ENCODE results near the gene ZFC3H1.

The ZFC3H1 gene

GRCh38 chr12:71610031-71610795 lies 53.4 kb downstream of the ZFC3H1 start:
- Histone ChIP-seq H3K4me1 (no peaks in the 10 kb centered on the region), H3K79me2 (no peaks in the 10 kb centered on the region), H3K9ac (no peak overlapping the region), H3K36me3 (ENCODE audit: control insufficient read depth, insufficient read depth, low read length) (no peaks in the 10 kb centered on the region), H2AFZ (no peak overlapping the region), H3K4me3 (ENCODE audit: low read depth, low read length) (no peak overlapping the region), H3K27me3 (ENCODE audit: control insufficient read depth, insufficient read depth, low read length) (no peaks in the 10 kb centered on the region), H3K27ac (no peak overlapping the region), H3K9me3 (ENCODE audit: control insufficient read depth, low read length) (no peaks in the 10 kb centered on the region), H3K4me2 (ENCODE audit: low read length) (no peak overlapping the region)
- TF ChIP-seq CTCF (IDR thresholded peaks at IDR 0.05), result no peak

- no peak overlapping the region for H2AFZ ChIP-seq
- no peak overlapping the region for H3K9ac ChIP-seq
- TF ChIP-seq CTCF (IDR thresholded peaks at IDR 0.05), result no peak
- no peak overlapping the region for H3K4me3 ChIP-seq (ENCODE audit: low read depth, low read length)
- no peaks in the 10 kb centered on the region for H3K9me3 ChIP-seq (ENCODE audit: control insufficient read depth, low read length)
- no peaks in the 10 kb centered on the region for H3K79me2 ChIP-seq
- H3K36me3 ChIP-seq (ENCODE audit: control insufficient read depth, insufficient read depth, low read length), result no peaks in the 10 kb centered on the region
- no peaks in the 10 kb centered on the region for H3K27me3 ChIP-seq (ENCODE audit: control insufficient read depth, insufficient read depth, low read length)
- no peaks in the 10 kb centered on the region for H3K4me1 ChIP-seq
- no peak overlapping the region for H3K4me2 ChIP-seq (ENCODE audit: low read length)
- no peak overlapping the region for H3K27ac ChIP-seq
These were observed 55.9 kb downstream of the ZFC3H1 start for GRCh38 chr12:71607494-71608330.

GRCh38 chr12:71605039-71605438 lies 58.6 kb downstream of the ZFC3H1 start:
- H3K4me1 ChIP-seq, result no peaks in the 10 kb centered on the region
- H3K4me2 ChIP-seq (ENCODE audit: low read length), result no peak overlapping the region
- no peaks in the 10 kb centered on the region for H3K9me3 ChIP-seq (ENCODE audit: control insufficient read depth, low read length)
- H2AFZ ChIP-seq, result no peak overlapping the region
- H3K79me2 ChIP-seq, result no peaks in the 10 kb centered on the region
- no peaks in the 10 kb centered on the region for H3K36me3 ChIP-seq (ENCODE audit: control insufficient read depth, insufficient read depth, low read length)
- no peak overlapping the region for H3K27ac ChIP-seq
- TF ChIP-seq CTCF (IDR thresholded peaks at IDR 0.05), result no peak
- H3K4me3 ChIP-seq (ENCODE audit: low read depth, low read length), result no peak overlapping the region
- no peak overlapping the region for H3K9ac ChIP-seq
- H3K27me3 ChIP-seq (ENCODE audit: control insufficient read depth, insufficient read depth, low read length), result no peaks in the 10 kb centered on the region

GRCh38 chr12:71602761-71603577 lies 60.7 kb downstream of the ZFC3H1 start:
- H3K27me3 ChIP-seq (ENCODE audit: control insufficient read depth, insufficient read depth, low read length), result no peaks in the 10 kb centered on the region
- H3K4me1 ChIP-seq, result no peaks in the 10 kb centered on the region
- no peaks in the 10 kb centered on the region for H3K9me3 ChIP-seq (ENCODE audit: control insufficient read depth, low read length)
- H3K4me2 ChIP-seq (ENCODE audit: low read length), result no peak overlapping the region
- no peaks in the 10 kb centered on the region for H3K36me3 ChIP-seq (ENCODE audit: control insufficient read depth, insufficient read depth, low read length)
- H3K9ac ChIP-seq, result no peak overlapping the region
- no peak overlapping the region for H3K4me3 ChIP-seq (ENCODE audit: low read depth, low read length)
- H3K79me2 ChIP-seq, result no peaks in the 10 kb centered on the region
- H3K27ac ChIP-seq, result no peak overlapping the region
- no peak overlapping the region for H2AFZ ChIP-seq
- no peak for TF ChIP-seq CTCF (IDR thresholded peaks at IDR 0.05)
